Kidney glomerular epithelial cell (primary cell): Measurements from ENCODE around the gene AHCYL1.
"Not testable (repeated sequence)": the region's sequence is repeated elsewhere in the genome, so short reads cannot be mapped to it uniquely, and the experiment has no call there.

Source experiments
- DNase-seq: peaks from one replicate; lab custom pipeline; 2025; lab: John Stamatoyannopoulos, UW

The AHCYL1 gene

GRCh38 chr1:109997204-109997866, 12.8 kb downstream of the AHCYL1 start:
- DNase-seq, result no peak

DNA sequence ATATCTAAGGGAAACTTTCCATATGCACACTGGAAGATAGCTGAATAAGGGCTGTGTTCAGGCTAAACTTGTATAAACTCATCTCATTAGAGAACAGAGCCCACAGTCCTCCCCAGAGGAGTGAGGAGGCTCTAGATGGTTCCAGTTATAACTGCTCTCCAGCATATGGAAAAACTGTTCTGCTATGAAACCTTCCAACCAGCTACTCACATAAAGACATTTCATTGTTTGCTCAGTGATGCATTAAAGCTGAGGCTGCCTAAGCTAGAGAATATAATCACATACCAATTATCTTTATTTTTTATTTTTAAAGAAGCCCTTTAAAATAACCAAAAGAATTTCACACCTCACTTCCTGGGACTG, 13.3 kb downstream of the AHCYL1 start:
- DNase-seq, result no peak

GRCh38 chr1:110002695-110003094, 18.1 kb downstream of the AHCYL1 start:
- DNase-seq, result no peak

DNA sequence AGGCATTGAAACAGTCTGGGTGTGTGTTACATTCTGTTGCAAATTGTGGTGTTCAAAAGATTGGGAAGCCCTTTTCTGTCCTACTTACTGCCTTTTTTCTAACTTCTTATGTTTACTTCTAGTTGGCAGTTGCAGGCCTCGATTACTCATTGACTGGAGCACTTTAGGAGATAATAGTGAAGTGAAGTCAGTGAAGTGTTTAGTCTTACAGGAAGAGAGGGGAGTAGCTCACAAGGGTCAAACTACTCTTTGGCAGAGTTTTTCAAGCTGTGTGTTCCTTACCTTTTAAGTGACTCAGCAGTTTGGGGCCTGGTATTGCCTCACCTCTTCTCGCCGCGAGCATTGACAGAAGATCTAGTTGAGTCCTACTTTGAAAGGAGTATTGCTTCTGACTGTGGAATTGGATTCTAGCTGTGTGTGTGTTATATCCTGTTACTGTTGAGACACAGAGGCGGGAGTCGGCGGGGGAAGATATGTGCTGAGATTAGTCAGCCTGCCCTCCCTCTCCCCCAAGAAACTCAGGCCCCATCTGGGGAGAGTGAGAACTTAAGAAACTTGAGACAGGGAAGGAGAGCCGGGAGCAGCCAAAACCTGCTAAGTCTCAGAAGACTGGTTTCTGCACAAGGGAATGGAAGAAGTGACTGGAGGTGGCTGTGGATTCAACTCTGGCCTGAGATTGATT, 19.3 kb downstream of the AHCYL1 start:
- peak; percentile 96 for DNase-seq

DNA sequence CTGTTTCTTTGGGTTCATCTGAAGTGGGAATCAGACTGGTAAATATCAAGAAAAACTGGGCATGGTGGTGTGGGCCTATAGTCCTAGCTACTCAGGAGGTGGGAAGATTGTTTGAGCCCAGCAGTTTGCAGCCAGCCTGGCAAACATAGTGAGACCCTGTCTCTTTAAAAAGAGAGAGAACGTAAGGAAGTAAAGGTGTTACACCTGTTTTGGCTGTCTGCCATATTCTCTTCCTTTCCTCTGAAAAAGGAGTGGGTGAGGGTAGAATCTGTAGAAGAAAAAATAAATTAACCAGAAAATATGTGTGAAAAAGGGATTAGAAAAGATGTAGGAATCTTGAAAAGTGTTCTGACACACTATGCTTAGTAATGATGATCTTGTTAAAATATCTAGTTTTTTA, 20.0 kb downstream of the AHCYL1 start:
- no peak for DNase-seq

- DNase-seq, result no peak
These were observed 21.4 kb downstream of the AHCYL1 start for GRCh38 chr1:110005971-110006370.

DNA sequence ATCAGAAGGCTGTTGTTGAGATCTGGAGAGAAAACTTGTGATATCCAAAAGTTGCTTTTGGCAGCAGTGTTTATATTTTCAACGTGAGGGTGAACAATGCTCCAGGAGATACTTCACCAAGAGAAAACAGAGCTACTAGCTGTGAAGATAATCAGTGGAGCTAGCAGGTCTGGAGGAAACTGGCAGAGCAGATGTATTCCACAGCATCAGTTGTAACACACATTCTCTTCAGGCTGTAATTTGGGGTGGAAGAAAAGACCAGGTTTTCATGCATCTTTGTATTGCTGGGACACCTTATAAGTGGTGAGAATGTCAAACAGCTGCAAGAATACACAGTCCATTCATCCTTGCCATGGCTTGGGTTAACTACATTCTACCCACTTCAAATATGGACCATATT, 22.0 kb downstream of the AHCYL1 start:
- no peak for DNase-seq

GRCh38 chr1:110007046-110007830, 22.7 kb downstream of the AHCYL1 start:
- no peak for DNase-seq

- no peak for DNase-seq
These were observed 24.5 kb downstream of the AHCYL1 start for GRCh38 chr1:110008971-110009565.

- peak; percentile 19 for DNase-seq
These were observed 27.0 kb downstream of the AHCYL1 start for GRCh38 chr1:110011527-110012041.

DNA sequence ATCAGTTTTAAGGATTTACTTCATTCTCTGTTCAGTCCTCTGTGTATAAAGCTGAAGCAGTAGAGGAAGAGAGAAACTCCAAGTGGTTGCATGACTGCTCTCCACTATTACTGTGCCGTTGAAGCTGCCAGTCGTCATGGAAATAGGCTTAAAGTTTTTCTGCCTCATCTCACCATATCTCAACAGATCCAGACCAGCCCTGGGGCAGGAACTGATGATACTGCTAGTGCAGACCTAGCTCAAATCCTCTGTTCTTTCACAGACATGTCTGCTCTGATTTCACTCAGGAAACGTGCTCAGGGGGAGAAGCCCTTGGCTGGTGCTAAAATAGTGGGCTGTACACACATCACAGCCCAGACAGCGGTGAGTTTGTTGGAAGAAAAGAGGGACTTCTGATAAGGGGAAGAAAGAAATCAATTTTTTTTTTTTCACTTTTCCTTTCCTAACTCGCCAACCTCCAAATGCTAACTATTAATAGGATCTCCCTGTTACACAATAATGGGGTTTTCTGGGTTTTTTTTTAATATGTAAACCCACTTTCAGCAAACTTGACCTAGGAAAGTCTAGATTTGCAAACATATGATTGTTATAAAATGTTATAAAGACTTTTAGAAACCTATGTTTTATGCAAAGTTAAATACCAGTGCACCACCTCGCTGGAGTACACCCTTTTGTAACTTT, 27.7 kb downstream of the AHCYL1 start:
- no peak for DNase-seq

DNA sequence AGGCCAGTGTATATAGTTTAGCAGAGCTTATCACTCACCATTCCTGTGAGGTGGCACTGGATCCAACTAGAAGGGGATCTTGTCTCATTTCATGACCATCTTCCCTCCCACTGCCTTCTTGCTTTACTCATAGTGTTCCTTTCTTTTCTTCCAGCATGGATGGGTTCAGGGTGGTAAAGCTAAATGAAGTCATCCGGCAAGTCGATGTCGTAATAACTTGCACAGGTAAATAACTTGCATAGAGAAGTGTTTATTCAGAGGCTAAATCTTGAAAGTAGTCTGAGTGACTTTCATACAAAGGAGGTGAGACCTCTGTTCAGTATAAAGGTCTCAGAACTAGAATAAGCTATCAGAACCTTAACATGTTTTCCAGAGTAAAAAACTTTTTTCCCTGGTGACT, 33.2 kb downstream of the AHCYL1 start:
- DNase-seq, result no peak

- DNase-seq, result no peak
These were observed 33.8 kb downstream of the AHCYL1 start for GRCh38 chr1:110018396-110018795.

- DNase-seq, result no peak
These were observed 35.2 kb downstream of the AHCYL1 start for GRCh38 chr1:110019770-110020169.

DNA sequence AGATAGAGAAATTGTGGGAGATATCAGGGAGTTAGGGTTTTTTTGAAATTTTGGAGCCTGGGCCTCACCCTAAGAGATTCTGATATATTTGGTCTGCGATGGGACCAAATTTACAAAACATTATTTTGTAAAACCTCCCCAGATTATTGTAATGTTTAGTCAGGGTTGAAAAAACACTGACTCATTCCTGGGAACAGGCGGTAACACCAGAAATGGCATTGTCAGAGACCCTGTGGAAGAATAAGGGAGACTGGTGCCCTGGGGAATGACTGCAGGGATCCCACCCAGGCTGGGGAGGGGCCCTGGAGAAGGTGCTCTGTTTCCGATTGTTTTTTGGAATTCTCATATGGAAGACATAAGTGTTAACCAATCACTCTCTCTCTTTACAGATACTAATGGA, 36.7 kb downstream of the AHCYL1 start:
- no peak for DNase-seq

DNA sequence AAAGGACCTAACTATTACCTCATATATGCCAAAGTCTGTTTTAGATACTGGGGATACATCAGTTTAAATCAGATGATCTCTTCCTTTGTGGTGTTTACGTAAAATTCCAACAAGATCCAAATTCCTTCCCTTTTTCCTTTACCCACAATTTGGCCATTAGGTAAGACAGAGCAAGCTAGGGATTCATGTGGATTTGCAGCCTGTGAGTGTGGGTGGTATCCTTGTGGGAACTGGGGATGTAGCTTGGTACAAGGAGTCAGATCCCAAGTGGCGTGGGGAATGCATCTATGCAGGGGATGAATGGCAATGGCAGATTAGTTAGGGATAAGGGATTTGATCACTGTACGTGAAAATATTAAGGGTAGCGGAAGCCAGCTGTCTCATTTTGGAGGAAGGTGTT, 40.0 kb downstream of the AHCYL1 start:
- DNase-seq, result no peak

DNA sequence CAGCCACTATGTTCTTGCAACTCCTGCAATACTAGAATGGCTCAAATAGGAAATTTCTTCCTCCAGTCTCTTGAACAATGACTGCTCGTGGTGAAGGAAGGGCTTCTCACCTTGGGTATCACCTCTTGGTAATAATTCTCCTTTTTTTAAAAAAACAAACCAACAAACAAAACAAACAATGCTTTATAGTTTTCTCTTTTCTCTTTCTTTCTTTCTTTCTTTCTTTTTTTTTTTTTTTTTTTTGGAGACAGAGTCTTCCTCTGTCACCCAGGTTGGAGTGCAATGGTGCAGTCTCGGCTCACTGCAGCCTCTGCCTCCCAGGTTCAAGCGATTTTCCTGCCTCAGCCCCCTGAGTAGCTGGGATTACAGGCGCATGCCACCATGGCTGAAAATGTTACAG, 46.1 kb downstream of the AHCYL1 start:
- DNase-seq, result not testable (repeated sequence)

- DNase-seq, result no peak
These were observed 47.8 kb downstream of the AHCYL1 start for GRCh38 chr1:110032327-110032726.

DNA sequence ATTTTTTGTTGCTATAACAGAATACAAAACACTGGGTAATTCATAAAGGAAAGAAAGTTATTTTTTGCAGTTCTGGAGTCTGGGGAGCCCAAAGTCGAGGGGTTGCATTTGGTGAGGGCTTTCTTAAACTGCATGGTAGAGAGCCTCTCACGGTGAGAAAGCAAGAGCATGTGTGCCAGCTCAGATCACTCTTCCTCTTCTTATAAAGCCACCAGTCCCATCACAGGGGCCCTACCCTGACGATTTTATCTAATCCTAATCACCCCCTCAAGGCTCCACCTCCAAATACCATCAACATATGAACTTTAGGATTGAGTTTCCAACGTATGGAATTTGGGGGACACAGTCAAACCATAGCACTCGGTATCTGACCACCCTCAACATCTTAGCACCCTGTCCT, 48.9 kb downstream of the AHCYL1 start:
- DNase-seq, result no peak

DNA sequence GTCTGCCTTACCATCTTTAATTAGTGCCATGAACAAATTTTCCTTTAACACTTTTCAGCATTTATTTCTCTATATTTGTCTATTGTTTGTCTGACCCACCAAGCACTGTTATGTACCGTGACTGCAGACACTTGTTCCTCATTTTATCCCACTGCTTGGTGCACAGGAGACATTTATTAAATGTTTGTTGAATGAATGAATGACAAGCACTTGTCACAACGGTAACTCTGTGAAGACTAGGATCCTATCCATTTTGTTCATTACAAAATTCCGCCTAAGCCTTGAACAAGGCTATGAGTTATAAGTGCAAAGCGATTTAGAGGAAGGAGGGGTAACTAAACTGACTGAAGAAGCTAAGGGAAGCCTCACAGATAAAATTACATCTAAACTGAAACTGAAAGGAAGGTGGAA, 49.5 kb downstream of the AHCYL1 start:
- DNase-seq, result no peak

GRCh38 chr1:110034451-110035235, 50.1 kb downstream of the AHCYL1 start, which contains the start of gene STRIP1:
STRIP1 (plus strand) TSS chr1:110034624; CDS start chr1:110034638, 14 bp downstream.
- peak; percentile 97 for DNase-seq
